GM23338 (cell line): Measurements from ENCODE around the gene CDKAL1. TPM values are rescaled to one million over a fixed set of nuclear protein-coding genes. Genes with fewer than 3 reads are reported as not detected.

Experiments
- ATAC-seq: fragments of 200-7000 bp; cut with Tn5 transposase; 3 replicates; pipeline ENCODE4 v1.9.1; 2020
- DNase-seq: peaks from one replicate; pipeline ENCODE4 v3.0.0-alpha.2; 2015; ENCODE audit warnings: low spot score
- H2AFZ ChIP-seq: fragments of 200-600 bp; sonication (generic); 2 replicates; pipeline ENCODE4 v1.8.0; 2016; ENCODE audit warnings: antibody characterized with exemption, mild to moderate bottlenecking, moderate library complexity
- H3F3A ChIP-seq: fragments of 200-600 bp; sonication (generic); replicated peaks from 2 replicates; pipeline ENCODE4 v1.8.0; 2017; ENCODE audit warnings: antibody characterized with exemption, mixed run types, low read depth
- H3K27ac ChIP-seq: fragments of 200-600 bp; sonication (generic); 2 replicates; pipeline ENCODE4 v1.6.1; 2016; ENCODE audit warnings: low read depth
- H3K27me3 ChIP-seq: fragments of 200-600 bp; sonication (generic); 2 replicates; pipeline ENCODE4 v1.8.0; 2016; ENCODE audit warnings: mild to moderate bottlenecking, mixed run types, moderate library complexity; ENCODE audit not compliant: insufficient read depth
- H3K36me3 ChIP-seq: fragments of 200-600 bp; sonication (generic); 2 replicates; pipeline ENCODE4 v1.8.0; 2016; ENCODE audit warnings: mild to moderate bottlenecking; ENCODE audit not compliant: insufficient read depth
- H3K4me1 ChIP-seq: fragments of 200-600 bp; sonication (generic); 2 replicates; pipeline ENCODE4 v1.8.0; 2016; ENCODE audit warnings: mild to moderate bottlenecking, moderate library complexity; ENCODE audit not compliant: insufficient read depth
- H3K4me2 ChIP-seq: fragments of 200-600 bp; sonication (generic); 2 replicates; pipeline ENCODE4 v1.7.1; 2017; ENCODE audit warnings: mixed run types
- H3K4me3 ChIP-seq: fragments of 200-600 bp; sonication (generic); 2 replicates; pipeline ENCODE4 v1.6.1; 2016; ENCODE audit warnings: mixed run types
- H3K79me2 ChIP-seq: fragments of 200-600 bp; sonication (generic); replicated peaks from 2 replicates; pipeline ENCODE4 v1.8.0; 2017; ENCODE audit warnings: mild to moderate bottlenecking; ENCODE audit not compliant: insufficient read depth
- H3K9me2 ChIP-seq: fragments of 200-600 bp; sonication (generic); 2 replicates; pipeline ENCODE4 v1.8.0; 2017; ENCODE audit not compliant: insufficient read depth
- H4K20me1 ChIP-seq: fragments of 200-600 bp; sonication (generic); replicated peaks from 2 replicates; pipeline ENCODE4 v1.8.0; 2017; ENCODE audit warnings: mild to moderate bottlenecking; ENCODE audit not compliant: insufficient read depth
- H3K27ac Mint-ChIP-seq: 2 replicates; pipeline ENCODE4 v1.8.0; 2020; ENCODE audit warnings: inconsistent platforms, mild to moderate bottlenecking, moderate library complexity, mixed read lengths
- H3K27me3 Mint-ChIP-seq: 3 replicates; pipeline ENCODE4 v1.8.0; 2022; ENCODE audit warnings: low read depth, mild to moderate bottlenecking, moderate library complexity, mixed read lengths, inconsistent platforms; ENCODE audit not compliant: insufficient read depth, poor library complexity
- H3K36me3 Mint-ChIP-seq: 3 replicates; pipeline ENCODE4 v1.8.0; 2021; ENCODE audit warnings: low read depth, mild to moderate bottlenecking, inconsistent platforms, moderate library complexity, mixed read lengths
- H3K4me1 Mint-ChIP-seq: 3 replicates; pipeline ENCODE4 v1.8.0; 2020; ENCODE audit warnings: mild to moderate bottlenecking, inconsistent platforms, mixed read lengths
- H3K4me3 Mint-ChIP-seq: 3 replicates; pipeline ENCODE4 v1.8.0; 2021; ENCODE audit warnings: moderate library complexity, mild to moderate bottlenecking, inconsistent platforms, mixed read lengths
- H3K9me3 Mint-ChIP-seq: 3 replicates; pipeline ENCODE4 v1.8.0; 2020; ENCODE audit warnings: moderate library complexity, mild to moderate bottlenecking, inconsistent platforms, mixed read lengths
- CREB1 ChIP-seq: fragments of 250-450 bp; sonication (Bioruptor Pico); IDR thresholded peaks from 2 replicates; pipeline ENCODE4 v1.5.0; 2020; ENCODE audit warnings: low read depth, mild to moderate bottlenecking, moderate library complexity
- CTCF ChIP-seq, 2 experiments: fragments of 200-600 bp in 1 of 2; sonication (generic) in 1 of 2; conservative IDR thresholded peaks; 2 replicates each; pipeline versions ENCODE4 v1.5.1 to v1.6.1; 2016 to 2017; ENCODE audit warnings: antibody characterized with exemption in 2 of 2, low read depth in 2 of 2, mild to moderate bottlenecking in 2 of 2, moderate library complexity in 1 of 2
- ETS1 ChIP-seq: IDR thresholded peaks from 2 replicates; pipeline ENCODE4 v1.6.1; 2016; ENCODE audit warnings: antibody characterized with exemption
- EZH2 ChIP-seq: fragments of 200-600 bp; sonication (generic); IDR thresholded peaks from one replicate; pipeline ENCODE4 v1.8.0; 2017; ENCODE audit warnings: antibody characterized with exemption, mild to moderate bottlenecking, low read depth; ENCODE audit not compliant: unreplicated experiment
- ZNF114 ChIP-seq: fragments of 250-450 bp; sonication (Bioruptor Pico); IDR thresholded peaks from 2 replicates; pipeline ENCODE4 v1.5.0; 2020; ENCODE audit warnings: mild to moderate bottlenecking, moderate library complexity
- ZNF331 ChIP-seq: fragments of 250-450 bp; sonication (Bioruptor Pico); IDR thresholded peaks from 2 replicates; pipeline ENCODE4 v1.5.0; 2020; ENCODE audit warnings: low read depth, mild to moderate bottlenecking, moderate library complexity
- ZNF462 ChIP-seq: fragments of 250-450 bp; sonication (Bioruptor Pico); IDR thresholded peaks from 2 replicates; pipeline ENCODE4 v1.5.0; 2020; ENCODE audit warnings: mild to moderate bottlenecking, moderate library complexity
- polyA plus RNA-seq: library from polyadenylated mRNA; unstranded; fragments of >200 nt; fragmentation: Nextera tagmentation; extraction: Ambion mirVana; gene quantifications from 2 replicates; pipeline ENCODE4 v1.2.1, GENCODE V29; 2016
- total RNA-seq: library from RNA; depleted of rRNA; stranded (reverse); fragments of >200 nt; shearing (Covaris generic); gene quantifications from 2 replicates; pipeline ENCODE4 v1.2.3, GENCODE V29; 2014

CDKAL1 gene
- total and polyA plus RNA-seq, 2 experiments from 2014 or later: 17.8 to 35.0 TPM

- Histone ChIP-seq H3K79me2 (no peaks in the 10 kb centered on the region), H3K9me2 (no peaks in the 10 kb centered on the region), H3K27ac (no peak overlapping the region), H4K20me1 (no peaks in the 10 kb centered on the region), H3K36me3 (no peaks in the 10 kb centered on the region), H3K4me3 (no peak overlapping the region), H2AFZ (no peak overlapping the region), H3K4me2 (no peak overlapping the region), H3K4me1 (no peaks in the 10 kb centered on the region), H3K27me3 (no peaks in the 10 kb centered on the region), H3F3A (no peaks in the 10 kb centered on the region)
- Mint-ChIP-seq H3K9me3 (peaks cover 2% of the 10 kb centered on the region; the same call in 2 of the 3 replicates), H3K27ac (no peak overlapping the region), H3K27me3 (peaks cover 2% of the 10 kb centered on the region), H3K36me3 (peaks cover 2% of the 10 kb centered on the region; the same call in 2 of the 3 replicates), H3K4me3 (no peak overlapping the region), H3K4me1 (peaks cover 3% of the 10 kb centered on the region; the same call in 2 of the 3 replicates)
- TF ChIP-seq CREB1 (no peak), ZNF114 (no peak), ZNF331 (CRISPR knock-in tag) (no peak), EZH2 (no peak), ETS1 (no peak), CTCF (conservative IDR thresholded peaks at IDR 0.05; ENCODE audit: low read depth in 2 of 2) (no peak), ZNF462 (no peak)
- DNase-seq: no peak
- no peak for ATAC-seq
Observed at GRCh38 chr6:21064756-21065340, 530.6 kb downstream of the CDKAL1 start.
